WTC11 (cell line): ENCODE measurements around the gene ACAA1. TPM values are rescaled to one million over a fixed set of nuclear protein-coding genes. Genes with fewer than 3 reads are reported as not detected.

Experiments used
- ATAC-seq: fragments of 200-7000 bp; cut with Tn5 transposase; 2 replicates; pipeline ENCODE4 v1.10.0; 2021; ENCODE audit warnings: mild to moderate bottlenecking, moderate library complexity
- CTCF ChIA-PET: fragments of 300-600 bp; sonication (Branson Sonifier 250); formaldehyde crosslinking; loops from one replicate; lab custom pipeline; 2021; ENCODE audit warnings: antibody characterized with exemption; lab: Charles Lee
- POLR2A ChIA-PET: fragments of 350-600 bp; sonication (Branson Sonifier 250); formaldehyde crosslinking; loops from one replicate; lab custom pipeline; 2021; ENCODE audit warnings: antibody characterized with exemption; lab: Charles Lee
- DNase-seq: peaks from one replicate; pipeline ENCODE4 v3.0.0; 2021; ENCODE audit warnings: low spot score
- H3K27ac Mint-ChIP-seq: 2 replicates; pipeline ENCODE4 v1.8.0; 2021; ENCODE audit warnings: mixed read lengths
- H3K27me3 Mint-ChIP-seq: 2 replicates; pipeline ENCODE4 v1.8.0; 2021; ENCODE audit warnings: low read depth, mild to moderate bottlenecking, moderate library complexity, mixed read lengths
- H3K36me3 Mint-ChIP-seq: 2 replicates; pipeline ENCODE4 v1.8.0; 2021; ENCODE audit warnings: mixed read lengths
- H3K4me1 Mint-ChIP-seq: 2 replicates; pipeline ENCODE4 v1.8.0; 2022; ENCODE audit warnings: mixed read lengths
- H3K4me3 Mint-ChIP-seq: 2 replicates; pipeline ENCODE4 v1.8.0; 2021; ENCODE audit warnings: mild to moderate bottlenecking, moderate library complexity, mixed read lengths
- H3K9me3 Mint-ChIP-seq: 2 replicates; pipeline ENCODE4 v1.8.0; 2021; ENCODE audit warnings: mixed read lengths
- AFF4 ChIP-seq: sonication (generic); formaldehyde crosslinking; IDR thresholded peaks from 2 replicates; pipeline ENCODE4 v1.8.1; 2023; ENCODE audit warnings: mild to moderate bottlenecking, missing genetic modification reagents, borderline replicate concordance
- ARID4B ChIP-seq: sonication (generic); formaldehyde crosslinking; IDR thresholded peaks from 2 replicates; pipeline ENCODE4 v1.8.0; 2023; ENCODE audit warnings: missing genetic modification reagents, mild to moderate bottlenecking, borderline replicate concordance
- E2F5 ChIP-seq: sonication (generic); formaldehyde crosslinking; IDR thresholded peaks from 2 replicates; pipeline ENCODE4 v1.8.1; 2022; ENCODE audit warnings: mild to moderate bottlenecking, moderate library complexity, missing genetic modification reagents
- ELF4 ChIP-seq: sonication (generic); formaldehyde crosslinking; IDR thresholded peaks from 2 replicates; pipeline ENCODE4 v1.8.1; 2022; ENCODE audit warnings: low read depth, mild to moderate bottlenecking, moderate library complexity, missing genetic modification reagents
- EMX1 ChIP-seq: fragments of 250-450 bp; sonication (Bioruptor Pico); IDR thresholded peaks from 2 replicates; pipeline ENCODE4 v1.8.0; 2021; ENCODE audit warnings: mild to moderate bottlenecking
- GRHL2 ChIP-seq: fragments of 250-450 bp; sonication (Bioruptor Pico); IDR thresholded peaks from 2 replicates; pipeline ENCODE4 v1.8.0; 2022; ENCODE audit warnings: mild to moderate bottlenecking, moderate library complexity; ENCODE audit not compliant: insufficient replicate concordance, severe bottlenecking
- GTF2I ChIP-seq: fragments of 250-450 bp; sonication (Bioruptor Pico); conservative IDR thresholded peaks from 2 replicates; pipeline ENCODE4 v1.4.0; 2021; ENCODE audit warnings: mild to moderate bottlenecking
- MAX ChIP-seq: sonication (generic); formaldehyde crosslinking; IDR thresholded peaks from 2 replicates; pipeline ENCODE4 v1.8.0; 2022; ENCODE audit warnings: mild to moderate bottlenecking, missing genetic modification reagents
- NFE2L1 ChIP-seq: sonication (generic); formaldehyde crosslinking; IDR thresholded peaks from 2 replicates; pipeline ENCODE4 v1.8.1; 2023; ENCODE audit warnings: missing genetic modification reagents
- NFYB ChIP-seq: sonication (generic); formaldehyde crosslinking; conservative IDR thresholded peaks from 2 replicates; pipeline ENCODE4 v1.8.0; 2022; ENCODE audit warnings: low read depth, missing genetic modification reagents
- NR1H2 ChIP-seq: sonication (generic); formaldehyde crosslinking; IDR thresholded peaks from 2 replicates; pipeline ENCODE4 v1.9.0; 2021; ENCODE audit warnings: mild to moderate bottlenecking, moderate library complexity, missing genetic modification reagents
- NR3C1 ChIP-seq: sonication (generic); formaldehyde crosslinking; conservative IDR thresholded peaks from 2 replicates; pipeline ENCODE4 v1.8.1; 2023; ENCODE audit warnings: low read depth, mild to moderate bottlenecking, missing genetic modification reagents
- OVOL2 ChIP-seq: fragments of 250-450 bp; sonication (Bioruptor Pico); IDR thresholded peaks from 2 replicates; pipeline ENCODE4 v1.9.0; 2021; ENCODE audit warnings: mild to moderate bottlenecking, borderline replicate concordance
- RELA ChIP-seq: sonication (generic); formaldehyde crosslinking; IDR thresholded peaks from 2 replicates; pipeline ENCODE4 v1.8.1; 2022; ENCODE audit warnings: missing genetic modification reagents, mild to moderate bottlenecking, borderline replicate concordance
- TEAD4 ChIP-seq: sonication (generic); formaldehyde crosslinking; IDR thresholded peaks from 2 replicates; pipeline ENCODE4 v1.8.0; 2022; ENCODE audit warnings: mild to moderate bottlenecking, missing genetic modification reagents
- ZBTB21 ChIP-seq: sonication (generic); formaldehyde crosslinking; IDR thresholded peaks from 2 replicates; pipeline ENCODE4 v1.8.1; 2023; ENCODE audit warnings: mild to moderate bottlenecking, missing genetic modification reagents, borderline replicate concordance
- ZMAT4 ChIP-seq: fragments of 250-450 bp; sonication (Bioruptor Pico); IDR thresholded peaks from 2 replicates; pipeline ENCODE4 v1.9.0; 2021; ENCODE audit warnings: mild to moderate bottlenecking
- ZNF121 ChIP-seq: sonication (generic); formaldehyde crosslinking; IDR thresholded peaks from 2 replicates; pipeline ENCODE4 v1.8.0; 2023; ENCODE audit warnings: missing genetic modification reagents
- ZNF263 ChIP-seq: sonication (generic); formaldehyde crosslinking; IDR thresholded peaks from 2 replicates; pipeline ENCODE4 v1.8.1; 2022; ENCODE audit warnings: low read depth, mild to moderate bottlenecking, moderate library complexity, missing genetic modification reagents
- ZNF532 ChIP-seq: fragments of 250-450 bp; sonication (Bioruptor Pico); IDR thresholded peaks from 2 replicates; pipeline ENCODE4 v1.9.0; 2021; ENCODE audit warnings: mild to moderate bottlenecking, borderline replicate concordance
- total RNA-seq: library from RNA; stranded (reverse); gene quantifications from 3 replicates; pipeline ENCODE4 v1.2.3, GENCODE V29; 2021

The ACAA1 gene
- total RNA-seq, 1 experiment from 2014 or later: 46.5 TPM

GRCh38 chr3:38102444-38102814 is 34.5 kb downstream of the ACAA1 start:
- Mint-ChIP-seq H3K36me3 (peaks cover 10% of the 10 kb centered on the region; the same call in 1 of the 2 replicates), H3K4me3 (no peak overlapping the region), H3K27me3 (peaks cover under 1% of the 10 kb centered on the region; the same call in 1 of the 2 replicates), H3K9me3 (peaks cover 21% of the 10 kb centered on the region), H3K27ac (no peak overlapping the region), H3K4me1 (peaks cover 35% of the 10 kb centered on the region)
- DNase-seq: no peak
- TF ChIP-seq NR1H2 (CRISPR knock-in tag) (no peak), MAX (CRISPR knock-in tag) (no peak), ZBTB21 (CRISPR knock-in tag) (no peak), GRHL2 (CRISPR knock-in tag) (no peak), OVOL2 (no peak), E2F5 (CRISPR knock-in tag) (no peak), RELA (CRISPR knock-in tag) (no peak), GTF2I (CRISPR knock-in tag) (no peak), EMX1 (CRISPR knock-in tag) (no peak), ZNF121 (CRISPR knock-in tag) (no peak), AFF4 (CRISPR knock-in tag) (no peak), NFYB (CRISPR knock-in tag) (no peak), NR3C1 (no peak), TEAD4 (no peak)
- ATAC-seq: no peak
- ChIA-PET CTCF (interaction anchor here (0.7 to 1.0 kb wide), 2 partner anchors 28 to 636 kb away, joined by 3 read pairs; no protein-coding TSS in a partner anchor), POLR2A (no interaction called here)

GRCh38 chr3:38101811-38102443 is 35.0 kb downstream of the ACAA1 start:
- CTCF ChIA-PET: interaction anchor here (0.7 to 1.4 kb wide), 3 partner anchors 15 to 637 kb away, joined by 3 to 4 read pairs (median 3); no protein-coding TSS in a partner anchor
- no peak for DNase-seq
- Mint-ChIP-seq H3K4me3 (no peak overlapping the region), H3K36me3 (peaks cover 10% of the 10 kb centered on the region; the same call in 1 of the 2 replicates), H3K27ac (no peak overlapping the region), H3K4me1 (peaks cover 35% of the 10 kb centered on the region)
- POLR2A ChIA-PET: no interaction called here
- TF ChIP-seq GRHL2 (CRISPR knock-in tag) (no peak), ZNF263 (CRISPR knock-in tag) (no peak), ZNF532 (CRISPR knock-in tag) (no peak), ELF4 (CRISPR knock-in tag) (no peak), ZMAT4 (CRISPR knock-in tag) (no peak), NFE2L1 (CRISPR knock-in tag) (no peak), ARID4B (CRISPR knock-in tag) (no peak), NR1H2 (CRISPR knock-in tag) (no peak)
- TF ChIP-seq, all 79 proteins: peak for 0
- Mint-ChIP-seq H3K27me3 (peaks cover 6% of the 10 kb centered on the region; the same call in 1 of the 2 replicates), H3K9me3 (peaks cover 21% of the 10 kb centered on the region)
- ATAC-seq: peak; percentile 73
